Measurements from ENCODE around the gene PPM1K. TPM values are rescaled to one million over a fixed set of nuclear protein-coding genes. Genes with fewer than 3 reads are reported as not detected.
"Not testable (repeated sequence)": the region's sequence is repeated elsewhere in the genome, so short reads cannot be mapped to it uniquely, and the experiment has no call there.

Gene PPM1K
- total RNA-seq: 100 to 1,000 TPM in 1 of 4 donors, 10 to 100 TPM in 3; 74.6 to 109 (median 91.3) TPM
- 48.3 TPM for polyA plus RNA-seq
- long read RNA-seq, donor 1, full-length matches to known transcripts: 131 of 182 reads
- long read RNA-seq, donor 1, partial matches to known transcripts: 24 of 182 reads
- long read RNA-seq, donor 1, other reads (novel, unspliced or antisense): 27 of 182 reads
- long read RNA-seq, donor 2, full-length matches to known transcripts: 43 of 57 reads
- long read RNA-seq, donor 2, partial matches to known transcripts: 8 of 57 reads
- long read RNA-seq, donor 2, other reads (novel, unspliced or antisense): 6 of 57 reads
- long read RNA-seq, donor 3, full-length matches to known transcripts: 321 of 423 reads
- long read RNA-seq, donor 3, partial matches to known transcripts: 53 of 423 reads
- long read RNA-seq, donor 3, other reads (novel, unspliced or antisense): 49 of 423 reads
- long read RNA-seq, donor 4, full-length matches to known transcripts: 71 of 94 reads
- long read RNA-seq, donor 4, partial matches to known transcripts: 13 of 94 reads
- long read RNA-seq, donor 4, other reads (novel, unspliced or antisense): 10 of 94 reads

DNA sequence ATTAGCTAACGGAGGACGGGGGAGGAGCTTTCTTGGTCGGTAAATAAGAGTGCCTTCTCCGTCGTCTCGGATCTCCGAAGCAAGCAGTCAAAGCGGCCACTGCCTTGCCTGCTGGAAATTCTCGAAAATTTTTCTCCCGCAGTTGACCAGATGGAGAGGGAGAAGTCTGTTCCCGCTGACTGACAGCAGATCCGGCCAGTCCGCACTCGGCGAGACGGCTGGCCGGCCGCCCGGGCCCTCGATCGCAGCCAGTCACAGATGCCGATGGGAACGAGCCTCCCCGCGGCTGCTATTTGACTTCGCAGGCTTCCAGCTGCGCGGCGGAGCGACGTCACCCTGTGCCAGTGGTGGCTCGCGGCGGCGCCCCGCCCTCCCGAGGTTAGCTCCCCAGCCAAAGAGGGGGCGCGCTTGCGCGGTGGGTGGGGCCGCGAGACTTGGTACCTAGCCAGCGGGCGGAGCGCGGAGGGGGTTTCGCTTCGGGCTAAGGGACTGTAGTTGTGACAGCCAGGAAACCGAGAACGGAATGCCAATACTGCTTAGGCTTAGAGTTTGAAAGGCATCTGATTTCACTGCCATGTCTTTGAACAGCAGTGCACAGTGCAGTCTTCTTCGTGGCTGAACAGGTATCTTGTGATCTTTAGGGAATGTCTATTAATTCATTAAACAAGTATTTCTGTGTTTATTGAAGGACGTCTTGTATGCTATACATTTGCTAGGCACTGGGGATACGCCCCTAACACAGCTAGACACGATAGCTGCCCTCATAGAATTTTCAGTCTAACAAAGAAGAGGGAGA lies at the start of gene PPM1K:
Gene PPM1K (minus strand): TSS at position 123 of the 796 bp plus-strand sequence. CDS start 5,978 bp downstream, outside the sequence.
- DNase-seq (peak; percentile 100), ATAC-seq (peak; percentile 99)
- Histone ChIP-seq H3K27me3 (ENCODE audit: control insufficient read depth, insufficient read depth) (no peaks in the 10 kb centered on the region), H3K27ac (ENCODE audit: low read length) (peak within 1 kb of the TSS; percentile 96), H3K9me3 (ENCODE audit: control insufficient read depth, low read length) (no peaks in the 10 kb centered on the region), H3K4me1 (ENCODE audit: control insufficient read depth, insufficient read depth, low read length) (peaks cover 2% of the 10 kb centered on the region), H3K4me3 (ENCODE audit: low read length) (peak within 1 kb of the TSS; percentile 77)
- intact Hi-C loops (cut with DNase I): loop anchor here in 3 of 4 donors (5.0 to 10.0 kb wide), 3 partner anchors 80 to 90 kb away; partner anchors contain the start of gene HERC6 (in 1 of the 3)
- WGBS: under 1% methylated on average over 55 of the region's 55 CpGs

DNA sequence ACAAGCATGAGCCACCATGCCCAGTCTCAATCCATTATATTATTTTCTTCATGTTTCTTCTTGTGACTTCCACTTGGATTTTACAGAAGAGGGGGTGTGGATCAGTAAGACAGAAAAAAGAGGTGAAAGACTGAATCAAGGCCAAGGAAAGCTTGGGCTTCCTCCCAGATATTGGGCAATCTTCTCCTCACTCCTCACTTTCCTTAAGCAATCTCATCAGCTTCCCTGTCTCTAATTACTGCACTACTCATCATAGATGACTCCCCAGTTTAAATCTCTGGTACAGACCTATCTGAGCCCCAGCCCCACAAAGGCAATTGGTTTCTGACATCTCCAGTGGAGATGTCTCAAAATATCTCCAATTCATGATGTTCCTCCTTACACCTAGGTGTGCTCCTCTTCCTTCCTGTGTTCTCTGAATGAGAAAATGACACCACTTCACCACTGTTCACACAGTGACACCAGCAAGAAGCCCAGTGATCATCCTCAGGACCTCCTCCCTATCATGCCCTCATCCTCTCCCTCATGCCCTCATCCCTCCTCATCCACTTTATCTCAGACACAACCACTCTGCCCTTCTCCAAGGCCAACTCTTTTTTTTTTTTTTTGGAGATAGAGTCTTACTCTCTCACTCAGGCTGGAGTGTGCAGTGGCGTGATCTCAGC lies 49.5 kb upstream of the PPM1K start:
- WGBS: 93% methylated on average over 1 of the region's 1 CpG
- H3K27ac ChIP-seq (ENCODE audit: low read length): no peak overlapping the region
- no peak overlapping the region for H3K4me3 ChIP-seq (ENCODE audit: low read length)
- no peak for ATAC-seq
- no peaks in the 10 kb centered on the region for H3K4me1 ChIP-seq (ENCODE audit: control insufficient read depth, insufficient read depth, low read length)
- intact Hi-C loops (cut with DNase I): no loop called here
- H3K9me3 ChIP-seq (ENCODE audit: control insufficient read depth, low read length): no peaks in the 10 kb centered on the region
- no peaks in the 10 kb centered on the region for H3K27me3 ChIP-seq (ENCODE audit: control insufficient read depth, insufficient read depth)
- DNase-seq: no peak

DNA sequence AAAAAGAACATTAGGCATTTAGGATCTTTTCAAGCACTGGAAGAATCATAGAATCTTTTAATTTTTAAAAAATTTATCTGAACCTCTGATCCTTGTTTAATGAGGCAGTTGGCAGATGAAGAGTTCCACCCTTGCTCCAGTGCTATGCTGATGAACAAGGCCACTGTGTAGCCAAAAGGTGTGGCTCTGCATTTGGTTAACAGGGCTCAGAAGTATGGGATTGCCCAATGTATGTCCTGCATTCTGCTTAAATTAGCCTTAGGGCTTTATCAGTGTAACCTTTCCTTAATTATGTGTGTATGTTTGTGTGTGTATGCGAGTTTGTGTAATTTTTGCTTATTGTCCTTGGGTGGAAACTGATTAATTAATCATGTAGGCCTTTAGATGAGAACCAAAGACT lies 43.3 kb upstream of the PPM1K start:
- ATAC-seq (no peak), DNase-seq (no peak)
- no peak overlapping the region for H3K27ac ChIP-seq (ENCODE audit: low read length)
- no peaks in the 10 kb centered on the region for H3K4me1 ChIP-seq (ENCODE audit: control insufficient read depth, insufficient read depth, low read length)
- intact Hi-C loops (cut with DNase I): no loop called here
- H3K4me3 ChIP-seq (ENCODE audit: low read length): no peak overlapping the region
- H3K9me3 ChIP-seq (ENCODE audit: control insufficient read depth, low read length): no peaks in the 10 kb centered on the region
- WGBS: 79% methylated on average over 1 of the region's 1 CpG
- no peaks in the 10 kb centered on the region for H3K27me3 ChIP-seq (ENCODE audit: control insufficient read depth, insufficient read depth)

DNA sequence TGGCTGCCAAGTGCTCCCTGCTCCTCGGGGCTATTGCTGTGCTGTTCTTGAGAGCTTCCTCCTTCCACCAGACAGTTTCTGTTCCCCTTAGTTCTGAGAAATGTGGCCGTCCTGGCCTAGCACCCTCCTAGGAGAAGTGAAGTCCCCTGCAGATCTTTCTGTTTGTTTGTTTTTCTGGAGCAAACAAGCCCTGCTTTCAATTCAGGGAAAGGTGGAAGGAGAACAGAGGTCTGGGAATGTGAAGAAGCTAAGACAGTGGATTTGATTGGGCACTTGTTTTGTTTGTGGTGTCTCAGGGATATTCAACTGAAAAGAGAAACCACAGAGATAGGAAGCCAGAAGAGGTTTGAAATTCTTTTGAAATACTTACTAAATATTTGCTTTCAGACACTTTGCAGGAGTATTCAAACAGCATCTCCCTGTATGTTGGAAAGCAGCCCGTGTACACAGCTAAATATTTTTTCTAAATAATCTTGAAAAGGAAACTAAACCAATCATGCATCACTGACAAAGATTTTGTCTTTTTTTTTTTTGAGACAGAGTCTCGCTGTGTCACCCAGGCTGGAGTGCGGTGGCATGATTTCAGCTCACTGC lies 36.5 kb upstream of the PPM1K start:
- 43% methylated on average over 5 of the region's 5 CpGs for WGBS
- H3K27ac ChIP-seq (ENCODE audit: low read length): no peak overlapping the region
- peak in 2 of 3 donors; percentile 43 to 44 for DNase-seq

DNA sequence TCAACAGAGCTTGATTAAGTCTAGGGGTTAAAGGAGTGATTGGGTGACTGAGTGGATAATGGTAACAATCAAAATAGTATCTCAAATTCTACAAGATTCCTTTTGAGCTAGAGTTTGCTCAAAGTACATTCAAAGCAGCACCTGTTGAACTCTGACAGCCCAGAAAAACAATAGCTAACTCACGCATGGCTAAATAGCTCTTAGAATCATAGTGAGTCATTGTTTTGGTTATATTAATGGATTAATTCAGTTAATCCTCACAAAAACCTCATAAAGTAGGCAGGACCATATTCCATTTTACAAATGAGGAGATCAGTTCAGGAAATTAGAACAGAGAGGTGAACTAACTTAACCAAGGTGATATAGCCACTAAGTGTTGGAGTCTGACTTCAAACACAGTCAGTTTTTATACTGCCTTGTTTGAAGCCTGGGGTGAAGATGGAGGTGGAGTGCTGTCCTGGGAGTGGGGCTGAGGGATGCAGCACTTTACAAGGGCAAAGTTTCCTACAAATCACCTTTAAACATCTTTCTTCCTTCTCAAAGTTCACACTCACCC lies 35.9 kb upstream of the PPM1K start:
- 83% methylated on average over 1 of the region's 1 CpG for WGBS
- intact Hi-C loops (cut with DNase I): no loop called here
- ATAC-seq: no peak

More for the DNA sequence above, 36.5 kb upstream of the PPM1K start:
- Histone ChIP-seq H3K4me3 (ENCODE audit: low read length) (no peak overlapping the region), H3K9me3 (ENCODE audit: control insufficient read depth, low read length) (no peaks in the 10 kb centered on the region), H3K27me3 (ENCODE audit: control insufficient read depth, insufficient read depth) (no peaks in the 10 kb centered on the region), H3K4me1 (ENCODE audit: control insufficient read depth, insufficient read depth, low read length) (no peaks in the 10 kb centered on the region)
- peak; percentile 26 to 71 for ATAC-seq
- intact Hi-C loops (cut with DNase I): no loop called here

DNA sequence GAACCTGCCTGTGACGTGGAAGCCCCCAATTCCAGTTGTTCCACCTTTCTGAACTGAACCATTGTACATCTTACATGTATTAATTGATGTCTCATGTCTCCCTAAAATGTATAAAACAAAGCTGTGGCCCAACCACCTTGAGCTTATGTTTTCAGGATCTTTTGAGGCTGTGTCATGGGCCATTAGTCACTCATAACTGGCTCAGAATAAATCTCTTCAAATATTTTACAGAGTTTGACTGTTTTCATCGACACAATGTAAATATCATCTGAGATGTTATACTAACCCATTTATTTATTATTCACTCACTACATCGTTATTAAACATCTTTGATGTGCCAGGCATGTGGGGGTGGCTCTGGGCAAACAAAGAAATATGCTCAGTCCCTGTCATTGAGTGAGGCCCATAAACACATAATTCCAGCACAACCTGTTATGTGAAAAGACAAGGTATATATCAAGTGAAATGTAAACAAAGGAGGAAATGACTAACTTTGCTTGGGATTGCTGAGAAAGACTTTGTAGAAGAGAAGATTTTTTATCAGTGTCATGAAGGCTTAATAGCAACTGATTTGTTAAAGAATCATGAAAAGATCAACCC lies 34.5 kb upstream of the PPM1K start:
- 88% methylated on average over 3 of the region's 3 CpGs for WGBS
- Histone ChIP-seq H3K4me3 (ENCODE audit: low read length) (no peak overlapping the region), H3K9me3 (ENCODE audit: control insufficient read depth, low read length) (no peaks in the 10 kb centered on the region), H3K4me1 (ENCODE audit: control insufficient read depth, insufficient read depth, low read length) (no peaks in the 10 kb centered on the region), H3K27me3 (ENCODE audit: control insufficient read depth, insufficient read depth) (no peaks in the 10 kb centered on the region), H3K27ac (ENCODE audit: low read length) (no peak overlapping the region)
- DNase-seq: no peak
- intact Hi-C loops (cut with DNase I): no loop called here
- no peak for ATAC-seq

More for the DNA sequence above, 35.9 kb upstream of the PPM1K start:
- H3K9me3 ChIP-seq (ENCODE audit: control insufficient read depth, low read length): no peaks in the 10 kb centered on the region
- H3K4me3 ChIP-seq (ENCODE audit: low read length): no peak overlapping the region
- H3K27me3 ChIP-seq (ENCODE audit: control insufficient read depth, insufficient read depth): no peaks in the 10 kb centered on the region
- DNase-seq: no peak
- no peaks in the 10 kb centered on the region for H3K4me1 ChIP-seq (ENCODE audit: control insufficient read depth, insufficient read depth, low read length)
- no peak overlapping the region for H3K27ac ChIP-seq (ENCODE audit: low read length)

DNA sequence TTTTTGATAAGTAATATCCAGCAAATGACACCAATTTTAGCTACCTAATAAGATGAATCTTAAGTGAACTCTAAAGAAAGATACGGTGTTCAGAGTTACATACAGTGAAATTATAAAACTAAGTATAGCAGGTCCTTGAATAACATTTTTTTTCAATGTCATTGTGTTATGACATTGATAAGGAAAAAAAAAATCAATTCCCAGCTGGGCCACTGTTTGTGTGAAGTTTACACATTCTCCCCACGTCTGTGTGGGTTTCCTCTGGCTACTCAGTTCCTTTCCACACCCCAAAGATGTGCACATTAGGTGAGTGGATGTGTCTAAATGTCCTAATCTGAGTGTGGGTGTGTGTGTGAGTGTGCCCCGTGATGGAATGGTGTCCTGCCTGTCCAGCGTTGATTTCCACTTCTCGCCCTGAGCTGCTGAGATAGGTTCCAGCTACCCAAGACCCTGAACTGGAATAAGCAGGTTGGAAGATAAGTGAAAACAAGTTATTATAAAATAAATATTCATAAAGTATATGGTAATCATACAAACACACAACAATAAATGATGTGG lies 31.2 kb upstream of the PPM1K start:
- H3K9me3 ChIP-seq (ENCODE audit: control insufficient read depth, low read length): no peaks in the 10 kb centered on the region
- intact Hi-C loops (cut with DNase I): no loop called here
- H3K4me3 ChIP-seq (ENCODE audit: low read length): no peak overlapping the region
- H3K27me3 ChIP-seq (ENCODE audit: control insufficient read depth, insufficient read depth): no peaks in the 10 kb centered on the region
- DNase-seq: no peak
- no peaks in the 10 kb centered on the region for H3K4me1 ChIP-seq (ENCODE audit: control insufficient read depth, insufficient read depth, low read length)
- H3K27ac ChIP-seq (ENCODE audit: low read length): no peak overlapping the region
- ATAC-seq: peak; percentile 26 to 50
- 48% methylated on average over 5 of the region's 5 CpGs for WGBS

DNA sequence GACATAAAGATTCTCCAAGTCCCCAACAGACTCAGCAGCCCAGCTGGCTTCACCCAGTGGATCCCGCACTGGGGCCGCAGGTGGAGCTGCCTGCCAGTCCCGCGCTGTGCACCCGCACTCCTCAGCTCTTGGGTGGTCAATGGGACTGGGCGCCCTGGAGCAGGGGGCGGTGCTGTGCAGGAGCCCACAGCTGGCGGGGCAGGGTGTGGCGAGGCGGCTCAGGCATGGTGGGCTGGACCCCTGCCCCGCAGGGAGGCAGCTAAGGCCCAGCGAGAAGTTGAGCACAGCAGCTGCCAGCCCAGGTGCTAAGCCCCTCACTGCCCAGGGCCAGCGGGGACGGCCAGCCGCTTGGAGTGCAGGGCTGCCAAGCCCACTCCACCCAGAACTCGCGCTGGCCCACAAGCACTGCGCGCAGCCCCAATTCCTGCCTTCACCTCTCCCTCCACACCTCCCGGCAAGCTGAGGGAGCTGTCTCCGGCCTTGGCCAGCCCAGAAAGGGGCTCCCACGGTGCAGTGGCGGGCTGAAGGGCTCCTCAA lies 28.8 kb upstream of the PPM1K start:
- H3K4me3 ChIP-seq (ENCODE audit: low read length); H3K4me1 ChIP-seq (ENCODE audit: control insufficient read depth, insufficient read depth, low read length); ATAC-seq; H3K27ac ChIP-seq (ENCODE audit: low read length); H3K27me3 ChIP-seq (ENCODE audit: control insufficient read depth, insufficient read depth); H3K9me3 ChIP-seq (ENCODE audit: control insufficient read depth, low read length); intact Hi-C loops (cut with DNase I): not testable (repeated sequence)
- 96% methylated on average over 23 of the region's 23 CpGs for WGBS
- DNase-seq: peak in 1 of 3 donors; percentile 56

DNA sequence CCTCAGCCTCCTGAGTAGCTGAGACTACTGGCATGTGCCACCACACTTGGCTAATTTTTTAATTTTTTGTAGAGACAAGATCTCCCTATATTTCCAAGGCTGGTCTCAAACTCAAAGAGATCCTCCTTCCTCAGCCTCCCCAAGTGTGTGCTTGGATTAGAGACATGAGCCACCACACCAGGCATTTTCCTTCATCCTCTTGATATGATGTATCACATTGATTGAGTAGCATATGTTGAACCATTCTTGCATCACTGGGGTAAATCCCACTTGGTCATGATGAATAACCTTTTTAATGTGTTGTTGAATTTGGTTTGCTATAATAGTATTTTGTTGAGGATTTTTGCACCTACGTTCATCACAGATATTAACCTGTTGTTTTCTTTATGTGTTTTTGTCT lies 24.2 kb upstream of the PPM1K start:
- H3K4me3 ChIP-seq (ENCODE audit: low read length): no peak overlapping the region
- no peak overlapping the region for H3K27ac ChIP-seq (ENCODE audit: low read length)
- intact Hi-C loops (cut with DNase I): no loop called here
- no peaks in the 10 kb centered on the region for H3K9me3 ChIP-seq (ENCODE audit: control insufficient read depth, low read length)
- no peaks in the 10 kb centered on the region for H3K27me3 ChIP-seq (ENCODE audit: control insufficient read depth, insufficient read depth)
- no peaks in the 10 kb centered on the region for H3K4me1 ChIP-seq (ENCODE audit: control insufficient read depth, insufficient read depth, low read length)
- DNase-seq (no peak), ATAC-seq (no peak)
- WGBS: 65% methylated on average over 1 of the region's 1 CpG
